Suppressor macrophage (primary cell): ENCODE results near the gene COG2.
"Not testable (repeated sequence)": the region's sequence is repeated elsewhere in the genome, so short reads cannot be mapped to it uniquely, and the experiment has no call there.

Experiments
- DNase-seq, 4 experiments: peaks; one replicate each; pipeline ENCODE4 v3.0.0-alpha.2; 2020 to 2022
- total RNA-seq, 17 experiments: gene quantifications; one replicate each; lab custom pipeline; 2026; ENCODE audit warnings: mixed read lengths in 6 of 17, inconsistent platforms in 3 of 17; lab: John Stamatoyannopoulos, UW

The COG2 gene, protein sequence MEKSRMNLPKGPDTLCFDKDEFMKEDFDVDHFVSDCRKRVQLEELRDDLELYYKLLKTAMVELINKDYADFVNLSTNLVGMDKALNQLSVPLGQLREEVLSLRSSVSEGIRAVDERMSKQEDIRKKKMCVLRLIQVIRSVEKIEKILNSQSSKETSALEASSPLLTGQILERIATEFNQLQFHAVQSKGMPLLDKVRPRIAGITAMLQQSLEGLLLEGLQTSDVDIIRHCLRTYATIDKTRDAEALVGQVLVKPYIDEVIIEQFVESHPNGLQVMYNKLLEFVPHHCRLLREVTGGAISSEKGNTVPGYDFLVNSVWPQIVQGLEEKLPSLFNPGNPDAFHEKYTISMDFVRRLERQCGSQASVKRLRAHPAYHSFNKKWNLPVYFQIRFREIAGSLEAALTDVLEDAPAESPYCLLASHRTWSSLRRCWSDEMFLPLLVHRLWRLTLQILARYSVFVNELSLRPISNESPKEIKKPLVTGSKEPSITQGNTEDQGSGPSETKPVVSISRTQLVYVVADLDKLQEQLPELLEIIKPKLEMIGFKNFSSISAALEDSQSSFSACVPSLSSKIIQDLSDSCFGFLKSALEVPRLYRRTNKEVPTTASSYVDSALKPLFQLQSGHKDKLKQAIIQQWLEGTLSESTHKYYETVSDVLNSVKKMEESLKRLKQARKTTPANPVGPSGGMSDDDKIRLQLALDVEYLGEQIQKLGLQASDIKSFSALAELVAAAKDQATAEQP
- 16.3 to 53.0 (median 39.6) reads per million in 17 experiments for total RNA-seq

DNA sequence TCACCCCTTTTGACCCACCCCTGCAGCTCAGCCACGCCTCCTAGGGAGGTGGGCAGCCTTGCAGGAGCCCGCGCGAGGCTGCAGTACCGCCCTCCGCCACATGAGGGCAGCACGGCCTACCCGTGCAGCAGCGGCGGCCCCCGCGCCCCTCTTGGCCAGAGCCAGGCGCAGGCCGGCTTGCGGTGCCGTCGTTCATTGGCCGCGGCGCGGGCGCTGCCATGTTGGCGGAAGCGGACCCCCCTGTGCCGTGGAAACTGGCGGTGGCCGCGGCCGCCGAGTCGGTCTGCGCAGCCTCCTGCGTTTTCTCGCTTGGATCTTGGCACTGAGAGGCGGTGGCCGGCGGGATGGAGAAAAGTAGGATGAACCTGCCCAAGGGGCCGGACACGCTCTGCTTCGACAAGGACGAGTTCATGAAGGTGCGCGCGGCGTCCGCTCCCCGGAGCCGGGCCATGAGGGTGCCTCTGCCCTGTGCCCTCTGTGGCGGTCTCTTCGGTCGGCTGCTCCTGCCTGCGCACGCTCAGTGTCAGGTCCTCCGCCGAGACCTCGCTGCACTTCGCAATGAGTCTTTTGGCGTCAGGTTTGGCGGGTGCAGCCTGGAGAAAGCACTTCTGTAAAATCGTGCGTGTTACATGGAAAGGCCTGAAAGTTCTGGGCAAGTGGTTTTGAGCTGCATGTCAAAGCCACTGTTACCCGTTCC, at the start of gene COG2:
Gene COG2 (plus strand): TSS at position 219 of the 697 bp plus-strand sequence. CDS start 126 bp downstream, at position 345.
- peak; percentile 97 to 99 (median 98) for DNase-seq

- DNase-seq, result no peak
These were observed 49.4 kb upstream of the COG2 start for GRCh38 chr1:230592848-230593414.

GRCh38 chr1:230594214-230594773, 48.0 kb upstream of the COG2 start:
- DNase-seq, result no peak

DNA sequence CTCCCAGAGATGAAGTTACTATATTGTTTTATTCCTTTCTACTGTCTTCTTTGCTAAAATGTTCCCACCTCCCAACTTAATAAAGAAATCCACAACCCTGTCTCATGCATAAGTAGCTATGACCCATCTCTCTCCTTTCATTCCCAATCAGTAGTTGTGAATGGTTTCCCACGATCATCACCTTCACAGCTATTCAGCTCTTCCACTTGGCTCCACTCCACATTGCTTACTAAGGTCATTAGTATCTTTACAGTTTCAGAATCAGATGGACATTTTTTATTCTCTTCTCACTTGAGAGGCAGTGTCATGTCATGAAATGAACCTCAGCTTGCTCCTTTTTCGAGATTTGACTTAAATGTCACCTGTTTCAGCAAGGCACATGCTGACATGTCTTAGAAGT, 47.1 kb upstream of the COG2 start:
- DNase-seq, result no peak

DNA sequence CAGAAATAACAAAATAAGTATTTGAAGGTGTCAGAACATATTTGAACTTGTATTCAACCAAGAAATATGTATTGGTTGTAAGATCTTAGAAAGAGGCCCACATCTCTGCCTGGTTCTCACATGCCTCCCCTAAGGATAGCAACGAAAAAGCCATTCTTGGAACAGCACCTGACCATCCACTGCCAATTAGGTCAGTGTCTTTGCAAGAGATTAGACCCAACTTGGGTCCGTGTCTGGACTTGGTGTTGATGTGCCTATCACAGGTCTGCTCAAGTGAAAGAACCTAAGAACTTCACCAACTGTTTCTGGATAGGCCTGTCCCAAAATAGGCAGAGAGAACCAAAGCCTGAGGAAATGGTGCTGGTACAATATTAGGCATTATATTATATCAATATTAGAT, 46.0 kb upstream of the COG2 start:
- DNase-seq, result no peak

- DNase-seq, result no peak
These were observed 43.5 kb upstream of the COG2 start for GRCh38 chr1:230598745-230599144.

- no peak for DNase-seq
These were observed 42.2 kb upstream of the COG2 start for GRCh38 chr1:230599926-230600656.

DNA sequence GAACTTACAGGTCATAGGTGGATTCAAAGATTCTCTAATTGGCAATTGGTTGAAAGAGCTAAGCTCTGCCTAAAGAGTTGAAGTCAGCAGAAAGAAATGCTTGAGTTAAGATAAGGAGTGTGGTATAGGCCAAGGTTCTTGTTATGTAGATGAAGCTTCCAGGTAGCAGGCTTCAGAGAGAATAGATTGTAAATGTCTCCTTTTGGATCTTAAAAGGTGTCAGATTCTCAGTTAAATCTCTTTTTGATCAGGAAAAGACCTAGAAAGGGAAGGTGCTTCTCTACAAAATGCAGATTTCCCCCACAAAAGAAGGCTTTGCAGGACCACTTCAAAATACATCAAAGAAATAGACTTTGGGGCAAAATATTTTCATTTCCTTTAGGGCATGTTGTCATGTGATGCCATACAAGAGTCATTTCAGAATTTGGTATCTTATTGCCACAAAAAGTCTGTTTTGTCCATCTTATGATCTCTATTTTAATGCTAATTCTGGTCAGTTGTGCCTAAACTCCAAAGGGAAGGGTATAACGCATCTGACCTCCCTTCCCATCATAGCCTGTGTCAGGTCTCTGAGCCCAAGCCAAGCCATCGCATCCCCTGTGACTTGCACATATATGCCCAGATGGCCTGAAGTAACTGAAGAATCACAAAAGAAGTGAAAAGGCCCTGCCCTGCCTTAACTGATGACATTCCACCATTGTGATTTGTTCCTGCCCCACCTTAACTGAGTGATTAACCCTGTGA, 41.5 kb upstream of the COG2 start:
- DNase-seq, result not testable (repeated sequence)

- DNase-seq, result peak; percentile 48 to 85 (median 65)
These were observed 33.1 kb upstream of the COG2 start for GRCh38 chr1:230609208-230609607.

- DNase-seq, result no peak
These were observed 31.7 kb upstream of the COG2 start for GRCh38 chr1:230610589-230610988.

- DNase-seq, result no peak
These were observed 31.0 kb upstream of the COG2 start for GRCh38 chr1:230611128-230611877.

GRCh38 chr1:230611878-230612235, 30.4 kb upstream of the COG2 start:
- DNase-seq, result no peak

GRCh38 chr1:230612651-230613050, 29.6 kb upstream of the COG2 start:
- no peak for DNase-seq

GRCh38 chr1:230614121-230614520, 28.2 kb upstream of the COG2 start:
- DNase-seq, result no peak

- DNase-seq, result peak in 3 of 4 experiments; percentile 28 to 33 (median 31)
These were observed 23.7 kb upstream of the COG2 start for GRCh38 chr1:230618537-230618936.

GRCh38 chr1:230620649-230621323, 21.5 kb upstream of the COG2 start:
- no peak for DNase-seq

DNA sequence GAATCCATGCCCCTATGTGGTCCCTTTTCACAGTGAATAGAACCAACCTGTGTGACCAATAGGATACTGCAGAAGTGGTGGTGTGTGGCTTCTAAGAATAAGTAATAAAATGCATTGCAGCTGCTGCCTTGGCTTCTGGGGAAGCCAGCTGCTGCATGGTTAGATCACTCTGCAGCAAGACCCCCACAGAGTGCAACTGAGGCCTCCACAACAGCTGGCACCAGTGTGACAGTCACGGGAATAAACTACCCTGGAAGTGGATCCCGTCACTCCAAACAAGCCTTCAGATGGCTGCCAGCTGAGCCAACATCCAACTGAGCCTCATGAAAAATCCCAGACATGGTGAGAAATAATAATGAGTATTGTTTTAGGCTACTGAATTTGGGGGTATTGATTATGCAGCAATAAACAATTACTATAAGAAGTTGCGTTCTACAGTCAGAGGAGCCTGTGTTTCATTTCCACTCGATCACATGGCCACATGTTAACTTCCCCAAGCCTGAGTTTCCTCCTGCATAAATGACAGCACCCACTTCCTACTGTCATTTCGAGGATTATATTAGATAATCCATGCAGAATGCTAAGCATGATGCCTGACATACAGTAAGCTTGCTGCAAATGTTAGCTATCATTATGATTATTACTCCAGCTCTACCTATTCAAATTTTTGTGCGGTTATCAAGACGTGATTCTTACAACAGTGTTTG, 20.8 kb upstream of the COG2 start:
- peak; percentile 36 to 75 (median 57) for DNase-seq

DNA sequence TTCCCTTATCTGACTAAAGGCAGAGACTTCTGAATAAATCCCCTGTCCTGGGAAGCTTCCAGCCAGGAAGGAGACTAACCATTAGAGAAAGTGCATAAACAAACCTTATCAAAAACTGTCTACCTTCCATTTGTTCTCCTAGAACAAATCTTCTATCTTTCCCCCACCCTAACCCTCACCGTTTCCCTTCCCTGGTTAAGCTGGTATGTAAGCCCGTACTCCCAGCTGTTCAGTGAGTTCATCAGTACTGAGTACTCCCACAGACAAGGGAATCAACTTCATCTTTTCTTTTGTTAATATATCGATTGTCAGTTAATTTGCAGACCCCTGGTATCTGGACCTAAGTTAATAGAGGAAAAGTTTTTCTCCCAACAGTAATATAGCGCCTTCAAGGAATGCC, 20.1 kb upstream of the COG2 start:
- DNase-seq, result no peak

GRCh38 chr1:230624097-230624713, 18.1 kb upstream of the COG2 start:
- DNase-seq, result no peak
